Middle frontal gyrus (tissue), 1 donor: ENCODE results near the gene ASIC4.

ENCODE experiments used
- DNase-seq: peaks from one replicate; pipeline ENCODE4 v3.0.0-alpha.2; 2015; ENCODE audit warnings: low spot score; ENCODE audit errors: extremely low spot score

Gene ASIC4

DNA sequence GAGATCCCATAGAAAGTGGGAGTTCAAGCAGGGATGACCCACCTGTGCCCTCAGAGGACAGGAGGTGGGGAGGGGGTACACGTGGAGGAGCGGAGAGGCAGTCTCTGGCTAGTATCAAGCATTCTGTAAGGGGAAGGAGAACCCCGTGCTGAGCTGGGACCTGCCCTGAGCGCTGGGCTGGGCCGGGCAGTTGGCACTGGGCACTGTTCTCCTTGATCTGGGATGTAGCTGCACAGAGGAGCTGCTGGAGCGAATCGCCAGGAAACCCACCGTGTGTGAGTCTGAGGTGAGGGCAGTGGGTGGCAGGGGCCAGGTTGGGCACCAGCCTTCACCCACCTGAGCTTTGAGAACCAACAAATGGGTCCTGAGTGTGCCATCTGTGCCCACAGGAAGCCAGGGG lies 35.4 kb upstream of the ASIC4 start:
- no peak for DNase-seq

DNA sequence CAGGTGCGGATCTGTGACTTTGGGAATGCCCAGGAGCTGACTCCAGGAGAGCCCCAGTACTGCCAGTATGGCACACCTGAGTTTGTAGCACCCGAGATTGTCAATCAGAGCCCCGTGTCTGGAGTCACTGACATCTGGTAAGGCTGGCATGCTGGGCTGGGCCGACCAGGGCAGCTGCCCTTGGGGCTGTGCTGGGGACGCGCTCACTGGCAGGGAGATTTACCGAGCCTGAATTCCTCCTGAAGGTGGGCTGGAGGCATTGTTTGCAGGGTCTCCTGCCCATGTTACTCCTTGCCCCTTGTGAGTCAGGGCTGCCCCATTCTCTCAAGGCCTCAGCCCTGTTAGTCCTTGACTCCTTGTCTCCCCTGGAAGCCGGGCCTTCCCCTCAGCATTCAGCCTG lies 34.3 kb upstream of the ASIC4 start:
- no peak for DNase-seq

DNA sequence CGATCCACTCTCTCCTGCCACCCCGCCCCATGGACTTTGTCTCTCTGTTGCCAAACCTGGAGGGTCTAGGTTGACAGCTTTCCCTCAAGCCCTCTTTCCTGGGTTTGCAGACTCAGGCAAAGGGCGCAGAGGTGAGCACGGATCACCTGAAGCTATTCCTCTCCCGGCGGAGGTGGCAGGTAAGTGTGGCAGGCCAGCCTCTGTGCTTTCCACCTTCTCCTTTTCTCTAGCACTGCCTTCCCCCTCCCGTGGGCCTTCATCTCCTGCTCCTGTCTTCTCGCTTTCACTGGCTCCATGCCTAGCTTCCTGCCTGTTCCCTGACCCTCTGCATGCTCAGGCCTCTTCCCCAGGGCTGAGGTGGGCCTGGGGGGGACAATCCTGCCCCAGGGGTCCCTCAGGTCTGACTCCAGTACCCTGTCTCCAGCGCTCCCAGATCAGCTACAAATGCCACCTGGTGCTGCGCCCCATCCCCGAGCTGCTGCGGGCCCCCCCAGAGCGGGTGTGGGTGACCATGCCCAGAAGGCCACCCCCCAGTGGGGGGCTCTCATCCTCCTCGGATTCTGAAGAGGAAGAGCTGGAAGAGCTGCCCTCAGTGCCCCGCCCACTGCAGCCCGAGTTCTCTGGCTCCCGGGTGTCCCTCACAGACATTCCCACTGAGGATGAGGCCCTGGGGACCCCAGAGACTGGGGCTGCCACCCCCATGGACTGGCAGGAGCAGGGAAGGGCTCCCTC lies 31.4 kb upstream of the ASIC4 start:
- no peak for DNase-seq

DNA sequence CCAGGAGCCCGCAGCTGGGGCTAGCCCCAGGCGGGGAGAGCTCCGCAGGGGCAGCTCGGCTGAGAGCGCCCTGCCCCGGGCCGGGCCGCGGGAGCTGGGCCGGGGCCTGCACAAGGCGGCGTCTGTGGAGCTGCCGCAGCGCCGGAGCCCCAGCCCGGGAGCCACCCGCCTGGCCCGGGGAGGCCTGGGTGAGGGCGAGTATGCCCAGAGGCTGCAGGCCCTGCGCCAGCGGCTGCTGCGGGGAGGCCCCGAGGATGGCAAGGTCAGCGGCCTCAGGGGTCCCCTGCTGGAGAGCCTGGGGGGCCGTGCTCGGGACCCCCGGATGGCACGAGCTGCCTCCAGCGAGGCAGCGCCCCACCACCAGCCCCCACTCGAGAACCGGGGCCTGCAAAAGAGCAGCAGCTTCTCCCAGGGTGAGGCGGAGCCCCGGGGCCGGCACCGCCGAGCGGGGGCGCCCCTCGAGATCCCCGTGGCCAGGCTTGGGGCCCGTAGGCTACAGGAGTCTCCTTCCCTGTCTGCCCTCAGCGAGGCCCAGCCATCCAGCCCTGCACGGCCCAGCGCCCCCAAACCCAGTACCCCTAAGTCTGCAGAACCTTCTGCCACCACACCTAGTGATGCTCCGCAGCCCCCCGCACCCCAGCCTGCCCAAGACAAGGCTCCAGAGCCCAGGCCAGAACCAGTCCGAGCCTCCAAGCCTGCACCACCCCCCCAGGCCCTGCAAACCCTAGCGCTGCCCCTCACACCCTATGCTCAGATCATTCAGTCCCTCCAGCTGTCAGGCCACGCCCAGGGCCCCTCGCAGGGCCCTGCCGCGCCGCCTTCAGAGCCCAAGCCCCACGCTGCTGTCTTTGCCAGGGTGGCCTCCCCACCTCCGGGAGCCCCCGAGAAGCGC lies 30.6 kb upstream of the ASIC4 start:
- DNase-seq: no peak

DNA sequence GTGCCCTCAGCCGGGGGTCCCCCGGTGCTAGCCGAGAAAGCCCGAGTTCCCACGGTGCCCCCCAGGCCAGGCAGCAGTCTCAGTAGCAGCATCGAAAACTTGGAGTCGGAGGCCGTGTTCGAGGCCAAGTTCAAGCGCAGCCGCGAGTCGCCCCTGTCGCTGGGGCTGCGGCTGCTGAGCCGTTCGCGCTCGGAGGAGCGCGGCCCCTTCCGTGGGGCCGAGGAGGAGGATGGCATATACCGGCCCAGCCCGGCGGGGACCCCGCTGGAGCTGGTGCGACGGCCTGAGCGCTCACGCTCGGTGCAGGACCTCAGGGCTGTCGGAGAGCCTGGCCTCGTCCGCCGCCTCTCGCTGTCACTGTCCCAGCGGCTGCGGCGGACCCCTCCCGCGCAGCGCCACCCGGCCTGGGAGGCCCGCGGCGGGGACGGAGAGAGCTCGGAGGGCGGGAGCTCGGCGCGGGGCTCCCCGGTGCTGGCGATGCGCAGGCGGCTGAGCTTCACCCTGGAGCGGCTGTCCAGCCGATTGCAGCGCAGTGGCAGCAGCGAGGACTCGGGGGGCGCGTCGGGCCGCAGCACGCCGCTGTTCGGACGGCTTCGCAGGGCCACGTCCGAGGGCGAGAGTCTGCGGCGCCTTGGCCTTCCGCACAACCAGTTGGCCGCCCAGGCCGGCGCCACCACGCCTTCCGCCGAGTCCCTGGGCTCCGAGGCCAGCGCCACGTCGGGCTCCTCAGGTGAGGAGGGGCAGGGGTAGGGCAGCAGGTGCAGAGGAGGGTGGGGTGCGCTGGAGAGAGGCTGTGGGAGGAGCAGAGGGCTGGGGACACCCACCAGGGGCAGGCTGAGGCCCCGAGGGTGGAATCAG lies 29.7 kb upstream of the ASIC4 start:
- no peak for DNase-seq

DNA sequence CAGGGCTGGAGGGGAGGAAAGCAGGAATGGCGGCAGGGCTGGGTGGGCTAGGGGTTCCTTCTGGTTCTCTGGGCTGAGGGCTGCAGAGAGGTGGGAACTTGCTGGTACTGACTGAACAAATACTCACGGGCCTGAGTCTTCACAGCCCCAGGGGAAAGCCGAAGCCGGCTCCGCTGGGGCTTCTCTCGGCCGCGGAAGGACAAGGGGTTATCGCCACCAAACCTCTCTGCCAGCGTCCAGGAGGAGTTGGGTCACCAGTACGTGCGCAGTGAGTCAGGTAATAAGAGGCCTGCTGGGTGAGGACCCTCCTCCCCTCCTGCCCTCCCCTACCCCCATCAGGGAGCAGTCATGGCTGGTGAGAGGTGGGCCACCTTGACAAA lies 29.1 kb upstream of the ASIC4 start:
- DNase-seq: no peak

DNA sequence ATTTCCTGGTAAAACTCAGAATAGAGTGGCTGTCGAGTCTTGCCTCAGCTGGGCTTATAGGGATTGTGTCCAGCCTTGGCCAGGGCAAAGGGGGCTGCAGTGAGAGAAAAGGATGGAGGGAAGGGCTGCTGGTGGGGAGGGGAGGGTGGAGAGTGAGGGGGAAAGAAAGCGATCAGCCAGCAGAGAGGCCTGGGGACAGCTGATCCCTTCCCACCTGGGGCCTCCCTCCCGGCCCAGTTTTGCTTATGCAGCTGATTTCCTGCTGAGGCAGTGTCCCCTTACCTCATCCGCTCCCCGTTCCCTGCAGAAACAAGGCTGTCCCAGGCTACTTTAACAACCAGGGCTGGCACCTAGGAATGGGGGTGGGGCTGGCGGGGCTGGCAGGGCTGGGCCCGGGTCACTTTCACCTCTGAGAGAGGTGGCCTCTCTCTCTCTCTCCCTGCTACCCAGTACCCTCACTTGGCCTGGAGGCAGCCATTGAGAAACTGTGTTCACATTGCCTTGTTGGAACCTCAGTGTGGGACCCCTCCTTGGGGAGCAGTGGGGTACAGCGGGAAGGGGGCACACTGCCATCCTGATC lies 27.8 kb upstream of the ASIC4 start:
- no peak for DNase-seq

DNA sequence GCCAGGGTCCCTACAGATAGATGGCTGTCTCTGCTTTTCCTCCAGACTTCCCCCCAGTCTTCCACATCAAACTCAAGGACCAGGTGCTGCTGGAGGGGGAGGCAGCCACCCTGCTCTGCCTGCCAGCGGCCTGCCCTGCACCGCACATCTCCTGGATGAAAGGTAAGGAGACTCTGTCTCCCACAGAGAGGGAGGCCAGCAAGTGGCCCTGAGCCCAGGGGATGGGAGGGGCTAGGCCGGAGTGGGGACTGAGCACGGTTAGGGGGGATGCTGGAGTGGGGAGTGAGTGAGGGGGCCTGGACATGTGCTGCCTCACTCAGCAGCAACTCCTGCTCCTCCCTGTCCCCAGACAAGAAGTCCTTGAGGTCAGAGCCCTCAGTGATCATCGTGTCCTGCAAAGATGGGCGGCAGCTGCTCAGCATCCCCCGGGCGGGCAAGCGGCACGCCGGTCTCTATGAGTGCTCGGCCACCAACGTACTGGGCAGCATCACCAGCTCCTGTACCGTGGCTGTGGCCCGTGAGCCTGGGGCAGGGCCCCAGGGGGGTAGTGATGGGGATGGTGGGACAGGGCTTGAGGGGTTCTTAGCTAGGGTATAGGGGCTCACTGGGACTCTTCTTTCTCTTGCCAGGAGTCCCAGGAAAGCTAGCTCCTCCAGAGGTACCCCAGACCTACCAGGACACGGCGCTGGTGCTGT lies 26.0 kb upstream of the ASIC4 start:
- no peak for DNase-seq

DNA sequence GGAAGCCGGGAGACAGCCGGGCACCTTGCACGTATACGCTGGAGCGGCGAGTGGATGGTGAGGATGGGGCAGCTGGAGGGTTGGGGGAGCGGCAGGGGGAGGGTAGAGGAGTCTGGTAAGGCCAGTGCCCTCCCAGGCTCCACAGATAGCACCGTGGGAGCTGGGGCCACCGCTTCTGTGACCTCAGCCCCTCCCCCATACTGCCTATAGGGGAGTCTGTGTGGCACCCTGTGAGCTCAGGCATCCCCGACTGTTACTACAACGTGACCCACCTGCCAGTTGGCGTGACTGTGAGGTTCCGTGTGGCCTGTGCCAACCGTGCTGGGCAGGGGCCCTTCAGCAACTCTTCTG lies 25.5 kb upstream of the ASIC4 start:
- DNase-seq: no peak

DNA sequence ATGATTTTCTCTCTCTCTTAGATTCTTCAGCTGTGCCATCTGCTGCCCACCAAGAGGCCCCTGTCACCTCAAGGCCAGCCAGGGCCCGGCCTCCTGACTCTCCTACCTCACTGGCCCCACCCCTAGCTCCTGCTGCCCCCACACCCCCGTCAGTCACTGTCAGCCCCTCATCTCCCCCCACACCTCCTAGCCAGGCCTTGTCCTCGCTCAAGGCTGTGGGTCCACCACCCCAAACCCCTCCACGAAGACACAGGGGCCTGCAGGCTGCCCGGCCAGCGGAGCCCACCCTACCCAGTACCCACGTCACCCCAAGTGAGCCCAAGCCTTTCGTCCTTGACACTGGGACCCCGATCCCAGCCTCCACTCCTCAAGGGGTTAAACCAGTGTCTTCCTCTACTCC lies 25.0 kb upstream of the ASIC4 start:
- DNase-seq: no peak

DNA sequence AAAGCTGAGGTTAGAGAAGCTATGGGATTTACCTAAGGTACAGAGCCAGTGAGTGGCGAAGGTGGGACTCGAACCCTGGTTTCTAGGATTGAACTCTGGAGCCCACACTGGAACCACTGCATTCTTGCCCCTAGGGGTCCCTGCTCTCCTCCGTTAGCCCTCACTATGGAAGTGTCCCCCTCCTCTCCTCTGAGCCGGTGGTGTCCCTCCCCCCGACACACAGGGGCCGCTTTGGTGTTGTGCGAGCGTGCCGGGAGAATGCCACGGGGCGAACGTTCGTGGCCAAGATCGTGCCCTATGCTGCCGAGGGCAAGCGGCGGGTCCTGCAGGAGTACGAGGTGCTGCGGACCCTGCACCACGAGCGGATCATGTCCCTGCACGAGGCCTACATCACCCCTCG lies 24.1 kb upstream of the ASIC4 start:
- DNase-seq: no peak

DNA sequence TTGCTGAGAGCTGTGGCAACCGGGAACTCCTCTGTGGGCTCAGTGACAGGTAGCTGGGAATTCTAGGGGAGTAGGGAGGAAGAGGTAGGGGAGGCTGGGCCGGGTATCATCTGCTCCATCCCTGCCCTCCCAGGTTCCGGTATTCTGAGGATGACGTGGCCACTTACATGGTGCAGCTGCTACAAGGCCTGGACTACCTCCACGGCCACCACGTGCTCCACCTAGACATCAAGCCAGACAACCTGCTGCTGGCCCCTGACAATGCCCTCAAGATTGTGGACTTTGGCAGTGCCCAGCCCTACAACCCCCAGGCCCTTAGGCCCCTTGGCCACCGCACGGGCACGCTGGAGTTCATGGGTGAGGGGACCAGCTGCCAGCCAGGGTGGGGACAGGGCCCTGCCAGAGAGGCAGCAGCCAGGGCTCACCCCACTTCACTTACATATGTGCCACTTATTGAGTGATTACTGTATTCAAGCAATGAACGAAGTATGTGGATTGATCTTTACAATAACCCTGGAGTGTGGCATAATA lies 23.6 kb upstream of the ASIC4 start:
- DNase-seq: no peak

DNA sequence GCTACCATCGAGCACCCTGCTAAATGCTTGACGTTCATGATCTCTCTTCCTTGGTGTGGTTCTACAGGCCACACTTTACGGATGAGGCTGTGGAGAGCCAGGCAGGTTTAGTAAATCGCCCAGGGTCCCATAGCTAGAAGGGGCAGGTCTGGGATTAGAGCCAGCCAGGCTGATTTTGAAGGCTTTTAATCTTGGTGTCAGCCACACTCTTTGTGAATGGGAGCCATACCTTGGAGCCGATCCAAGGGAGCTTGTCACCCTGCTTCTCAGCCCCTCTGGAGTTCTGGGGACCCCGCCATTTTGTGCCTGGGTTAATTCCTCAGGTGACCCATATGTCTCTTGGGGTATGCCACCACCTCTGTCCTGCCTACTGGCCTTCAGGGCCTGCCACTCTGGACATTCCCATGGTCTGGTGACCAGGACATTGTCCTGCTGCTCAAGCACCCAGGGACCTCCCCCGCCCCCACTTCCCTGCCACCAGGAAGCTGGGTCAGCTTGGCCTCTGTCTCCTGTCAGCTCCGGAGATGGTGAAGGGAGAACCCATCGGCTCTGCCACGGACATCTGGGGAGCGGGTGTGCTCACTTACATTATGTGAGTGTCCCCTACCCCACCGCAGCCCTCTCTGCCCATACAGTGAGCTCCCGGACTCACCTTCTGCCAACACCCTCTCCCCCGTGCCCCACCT lies 22.9 kb upstream of the ASIC4 start:
- DNase-seq: no peak

DNA sequence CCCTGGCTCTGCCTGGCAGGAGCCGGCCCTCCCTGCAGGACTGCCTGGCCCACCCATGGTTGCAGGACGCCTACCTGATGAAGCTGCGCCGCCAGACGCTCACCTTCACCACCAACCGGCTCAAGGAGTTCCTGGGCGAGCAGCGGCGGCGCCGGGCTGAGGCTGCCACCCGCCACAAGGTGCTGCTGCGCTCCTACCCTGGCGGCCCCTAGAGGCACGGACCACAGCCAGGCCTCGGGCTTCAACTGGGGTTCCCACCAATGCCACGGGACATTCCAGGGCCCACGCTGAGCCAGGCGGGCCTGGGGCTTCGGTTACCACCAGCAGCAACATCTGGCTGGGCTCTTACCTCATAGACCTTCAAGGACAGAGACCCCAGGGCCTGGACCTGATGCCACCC lies 21.7 kb upstream of the ASIC4 start:
- no peak for DNase-seq

DNA sequence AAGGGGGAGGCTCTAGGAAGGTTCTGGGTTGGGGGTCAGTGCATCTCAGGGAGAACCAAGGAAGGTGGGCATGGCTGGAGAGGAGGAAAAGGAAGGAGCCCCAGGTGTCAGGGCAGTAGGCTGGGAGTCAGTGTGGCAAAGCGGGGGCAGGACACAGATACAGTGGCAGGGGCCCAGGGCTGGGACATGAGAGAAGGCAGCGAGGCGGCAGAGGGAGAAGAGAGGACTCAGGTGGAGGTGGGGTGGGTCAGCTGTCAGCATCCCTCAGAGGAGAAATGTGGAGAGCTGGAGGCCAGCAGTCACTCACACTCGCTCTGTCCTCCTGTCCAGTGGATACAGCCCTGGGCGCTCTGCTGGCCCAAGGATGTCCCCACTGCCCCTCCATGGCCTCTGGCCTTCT lies 21.2 kb upstream of the ASIC4 start:
- no peak for DNase-seq

DNA sequence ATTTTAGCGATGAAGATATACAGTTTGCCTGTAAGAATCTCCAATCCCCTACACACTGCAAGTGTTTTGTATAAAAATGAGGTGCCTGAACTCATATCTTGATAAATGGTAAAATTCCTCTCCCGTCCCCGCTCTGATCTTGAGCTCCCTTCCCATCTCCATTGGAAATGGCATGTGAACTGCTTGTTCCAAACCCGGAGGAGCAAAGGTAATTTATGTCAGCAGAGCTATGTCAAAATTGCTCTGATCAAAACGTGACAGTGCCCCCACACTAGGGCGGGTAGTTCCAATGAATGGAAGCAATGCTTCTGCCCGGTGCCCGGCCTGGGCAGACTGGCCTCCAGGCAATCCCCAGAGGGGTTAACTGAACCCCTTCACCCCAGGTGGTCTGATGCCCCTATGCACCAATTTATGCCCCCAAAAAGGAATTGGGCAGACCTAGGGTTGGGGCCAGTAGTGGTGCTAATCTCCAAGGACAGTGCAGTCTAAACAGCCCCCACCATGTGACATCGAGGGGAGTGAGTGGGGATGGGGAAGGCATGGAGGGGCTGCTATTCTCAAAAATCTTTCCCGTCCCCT lies 19.2 kb upstream of the ASIC4 start:
- no peak for DNase-seq

DNA sequence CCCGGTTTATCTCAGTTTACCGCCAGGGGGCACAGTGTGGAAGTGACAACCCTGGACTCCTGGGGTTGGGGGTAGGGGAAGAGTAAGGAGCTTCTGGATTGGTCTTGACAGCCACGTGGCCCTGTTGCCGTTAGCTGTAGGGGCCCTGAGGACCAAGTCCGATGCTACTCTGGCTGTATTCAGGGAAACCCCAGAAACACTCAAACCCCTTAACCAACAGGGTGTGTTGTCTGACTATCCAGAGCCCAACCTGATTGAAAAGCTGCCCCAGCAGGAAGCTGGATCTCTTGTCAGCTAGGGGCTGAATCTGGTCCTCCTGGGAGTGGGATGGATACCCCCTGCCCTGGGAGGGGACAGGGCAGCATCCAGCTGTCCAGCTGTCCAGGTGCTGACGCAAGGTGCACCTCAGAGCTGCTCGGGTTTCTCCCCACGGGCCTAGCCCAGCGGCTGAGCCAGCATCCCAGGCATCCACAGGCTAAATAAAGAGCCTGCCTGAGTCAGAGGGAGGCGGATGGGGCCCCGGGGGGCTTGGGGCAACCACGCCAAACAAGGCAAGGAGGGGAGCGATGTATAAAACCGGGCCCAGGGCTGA lies 18.7 kb upstream of the ASIC4 start:
- DNase-seq: no peak

DNA sequence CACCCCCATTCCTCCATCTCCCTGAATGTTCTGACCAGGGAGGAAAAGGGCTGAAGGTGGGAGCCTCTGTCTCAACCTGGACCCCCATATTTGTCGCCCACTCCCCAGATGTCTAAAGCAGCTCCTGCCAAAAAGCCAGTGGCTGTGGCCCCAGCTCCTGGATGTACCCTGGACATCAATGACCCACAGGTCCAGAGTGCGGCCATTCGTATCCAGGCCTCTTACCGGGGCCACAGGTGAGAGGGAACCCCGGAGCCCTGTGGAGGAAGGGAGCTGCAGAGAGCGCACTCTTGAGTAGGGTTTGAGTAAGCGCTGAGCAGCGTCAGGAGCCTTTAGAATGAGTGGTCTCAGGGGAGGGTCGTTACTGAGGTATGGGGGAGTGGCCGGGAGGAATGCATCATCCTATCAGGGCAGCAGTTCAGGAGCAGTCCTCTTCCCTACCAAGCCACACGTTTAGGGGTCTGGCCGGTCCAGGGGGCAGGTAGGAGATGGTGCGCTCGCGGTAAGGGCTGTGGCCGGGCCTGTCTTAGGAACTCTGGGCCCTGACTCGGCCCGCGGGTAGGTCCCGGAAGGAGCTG lies 17.9 kb upstream of the ASIC4 start:
- no peak for DNase-seq

DNA sequence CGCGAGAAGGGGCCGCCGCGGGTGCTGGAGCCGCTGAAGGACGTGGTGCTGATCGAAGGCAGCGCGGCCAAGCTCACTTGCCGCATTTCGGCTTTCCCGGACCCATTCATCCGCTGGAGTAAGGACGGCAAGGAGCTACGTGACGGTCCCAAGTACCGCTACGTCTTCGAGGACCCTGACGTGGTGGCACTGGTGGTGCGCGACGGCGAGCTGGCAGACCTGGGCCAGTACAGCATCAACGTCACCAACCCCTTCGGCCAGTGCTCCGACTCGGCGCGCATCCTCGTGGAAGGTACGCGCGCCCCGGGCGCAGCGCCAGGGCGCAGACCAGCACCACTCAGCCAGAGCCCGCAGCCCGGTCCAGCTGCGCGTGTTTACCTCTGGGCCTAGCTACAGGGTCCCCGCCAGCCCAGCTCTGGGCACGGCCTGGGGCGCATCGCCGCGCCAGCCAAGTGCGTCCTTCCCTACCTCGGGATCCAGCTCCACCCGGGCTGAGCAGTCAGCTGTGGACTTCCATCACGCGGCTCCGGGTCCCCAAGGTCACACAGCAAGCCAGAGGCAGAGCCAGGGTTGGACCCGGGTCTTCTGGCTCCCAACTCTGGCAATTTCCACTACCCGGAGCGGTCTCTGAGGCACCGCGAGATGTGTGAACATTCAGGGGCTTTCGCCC lies 17.3 kb upstream of the ASIC4 start:
- no peak for DNase-seq
